Spleen (tissue), 11 donors: ENCODE measurements around the gene RPL3. TPM values are rescaled to one million over a fixed set of nuclear protein-coding genes. Genes with fewer than 3 reads are reported as not detected.

ENCODE experiments used
- DNase-seq: peaks from one replicate; pipeline ENCODE4 v3.0.0-alpha.2; 2020
- H3K27ac ChIP-seq, 8 donors: fragments of 200-600 bp; sonication (generic) in 7 of 8; 1 replicate in 4 of 8; 2 replicates in 4 of 8; pipeline versions ENCODE4 v1.5.0 to v1.8.0; 2016 to 2021; ENCODE audit warnings: inconsistent platforms in 4 of 8, mild to moderate bottlenecking in 4 of 8, moderate library complexity in 1 of 8
- H3K27me3 ChIP-seq, 7 donors: fragments of 200-600 bp; sonication (generic) in 6 of 7; replicated peaks in 1 of 7; 1 replicate in 4 of 7; 2 replicates in 3 of 7; pipeline versions ENCODE4 v1.5.0 to v1.8.0; 2016 to 2021; ENCODE audit warnings: inconsistent platforms in 3 of 7, mild to moderate bottlenecking in 1 of 7
- H3K36me3 ChIP-seq, 6 donors: fragments of 200-600 bp; sonication (generic) in 5 of 6; 1 replicate in 4 of 6; 2 replicates in 2 of 6; pipeline versions ENCODE4 v1.5.0 to v1.8.0; 2016 to 2021; ENCODE audit warnings: inconsistent platforms in 2 of 6
- H3K4me1 ChIP-seq, 6 donors: fragments of 200-600 bp; sonication (generic) in 5 of 6; 1 replicate in 3 of 6; 2 replicates in 3 of 6; pipeline versions ENCODE4 v1.5.0 to v1.8.0; 2016 to 2021; ENCODE audit warnings: inconsistent platforms in 3 of 6
- H3K4me3 ChIP-seq, 8 donors: fragments of 200-600 bp; sonication (generic) in 7 of 8; 1 replicate in 4 of 8; 2 replicates in 4 of 8; pipeline versions ENCODE4 v1.5.0 to v1.8.0; 2016 to 2021; ENCODE audit warnings: inconsistent platforms in 4 of 8, mild to moderate bottlenecking in 4 of 8, moderate library complexity in 2 of 8
- H3K9me3 ChIP-seq, 8 donors: fragments of 200-600 bp; sonication (generic) in 7 of 8; 1 replicate in 4 of 8; 2 replicates in 4 of 8; pipeline versions ENCODE4 v1.5.0 to v1.8.0; 2016 to 2021; ENCODE audit warnings: inconsistent platforms in 4 of 8
- POLR2A ChIP-seq, 3 donors: fragments of 450-650 bp; IDR thresholded peaks; one replicate each; pipeline ENCODE4 v1.5.1; 2017; ENCODE audit warnings: antibody characterized with exemption in 3 of 3, mild to moderate bottlenecking in 1 of 3
- POLR2AphosphoS5 ChIP-seq, 3 donors: sonication (generic); formaldehyde crosslinking; IDR thresholded peaks; one replicate each; pipeline ENCODE4 v1.5.1; 2017; ENCODE audit warnings: antibody characterized with exemption in 3 of 3
- WGBS, 5 donors: extraction: QIAGEN DNeasy Blood & Tissue Kit in 3 of 5; methylation state at CpG; one replicate each; pipeline versions ENCODE4 v1.1.5 to v1.1.7; 2013 to 2018; 5-methylcytosine and 5-hydroxymethylcytosine counted together
- intact Hi-C: fragments of 100-400 bp; cut with DNase I; formaldehyde crosslinking; loops from one replicate; pipeline ENCODE4 v1.15.0; 2023; ENCODE audit warnings: low total_unique reads
- polyA plus RNA-seq, 3 donors: library from polyadenylated mRNA; stranded (reverse); fragments of 200-250 nt; gene quantifications; one replicate each; pipeline ENCODE4 v1.2.1, GENCODE V29; 2013
- total RNA-seq, 7 donors: library from RNA; depleted of rRNA in 3 of 7; stranded (reverse); fragments of >200 nt in 3 of 7; fragmentation: NEBNext Ultra II Directional in 4 of 7; extraction: Animal tissue kit (Norgen Biotek cat#: 25700) in 4 of 7; gene quantifications; one replicate each; pipeline versions ENCODE4 v1.1.0 to v1.2.1, GENCODE V29; 2016 to 2021
- TF ChIP-seq, protein P1 (sequence below), 11 experiments: fragments of 200-600 bp in 7 of 11; fragments of 450-650 bp in 4 of 11; sonication (generic) in 4 of 11; IDR thresholded peaks in 8 of 11; conservative IDR thresholded peaks in 3 of 11; 1 replicate in 7 of 11; 2 replicates in 4 of 11; pipeline versions ENCODE4 v1.4.0 to v1.8.0; 2016 to 2021; ENCODE audit warnings: antibody characterized with exemption in 11 of 11, inconsistent platforms in 4 of 11, mild to moderate bottlenecking in 1 of 11
- donor health status: healthy with polysubstance abuse.
- donor health status: DM: no; HTN: no; CAD: no; lungs with moderate emphysema.
- donor health status: DM: no; HTN: no; CAD: no.
- donor health status: Bipolar disorder and iron deficiency.
- donor health status: healthy.
- donor health status: DM: no; HTN: no; CAD: no.
- donor health status: DM: yes; HTN: yes; CAD: no.

The RPL3 gene
- total and polyA plus RNA-seq, 10 donors = 1,607 to 6,240 (median 1,995) TPM

GRCh38 chr22:39292561-39293074 is 26.8 kb downstream of the RPL3 start:
- WGBS, 5 donors = 27 to 47% (median 31%) methylated on average over 12 of the region's 12 CpGs
- Histone ChIP-seq H3K4me1 (peaks cover 10 to 51% (median 26%) of the 10 kb centered on the region in 6 donors), H3K27ac (peak overlapping the region; percentile 46 to 89 (median 83)), H3K9me3 (no peaks in the 10 kb centered on the region), H3K36me3 (no peaks in the 10 kb centered on the region), H3K4me3 (no peak overlapping the region), H3K27me3 (no peaks in the 10 kb centered on the region)
- DNase-seq = peak; percentile 93
- intact Hi-C loops = no loop called here
- TF ChIP-seq POLR2AphosphoS5 (IDR thresholded peaks at IDR 0.05) (peak; percentile 82 to 88 (median 85)), POLR2A (IDR thresholded peaks at IDR 0.05) (peak in 1 of 3 donors; percentile 23)
- TF ChIP-seq, protein P1, sequence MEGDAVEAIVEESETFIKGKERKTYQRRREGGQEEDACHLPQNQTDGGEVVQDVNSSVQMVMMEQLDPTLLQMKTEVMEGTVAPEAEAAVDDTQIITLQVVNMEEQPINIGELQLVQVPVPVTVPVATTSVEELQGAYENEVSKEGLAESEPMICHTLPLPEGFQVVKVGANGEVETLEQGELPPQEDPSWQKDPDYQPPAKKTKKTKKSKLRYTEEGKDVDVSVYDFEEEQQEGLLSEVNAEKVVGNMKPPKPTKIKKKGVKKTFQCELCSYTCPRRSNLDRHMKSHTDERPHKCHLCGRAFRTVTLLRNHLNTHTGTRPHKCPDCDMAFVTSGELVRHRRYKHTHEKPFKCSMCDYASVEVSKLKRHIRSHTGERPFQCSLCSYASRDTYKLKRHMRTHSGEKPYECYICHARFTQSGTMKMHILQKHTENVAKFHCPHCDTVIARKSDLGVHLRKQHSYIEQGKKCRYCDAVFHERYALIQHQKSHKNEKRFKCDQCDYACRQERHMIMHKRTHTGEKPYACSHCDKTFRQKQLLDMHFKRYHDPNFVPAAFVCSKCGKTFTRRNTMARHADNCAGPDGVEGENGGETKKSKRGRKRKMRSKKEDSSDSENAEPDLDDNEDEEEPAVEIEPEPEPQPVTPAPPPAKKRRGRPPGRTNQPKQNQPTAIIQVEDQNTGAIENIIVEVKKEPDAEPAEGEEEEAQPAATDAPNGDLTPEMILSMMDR (IDR thresholded peaks at IDR 0.05 in 8 of 11, conservative IDR thresholded peaks at IDR 0.05 in 3 of 11) = no peak

GRCh38 chr22:39292031-39292462 is 27.4 kb downstream of the RPL3 start:
- peak overlapping the region; percentile 46 to 89 (median 83) for H3K27ac ChIP-seq
- no peaks in the 10 kb centered on the region for H3K36me3 ChIP-seq
- intact Hi-C loops = no loop called here
- H3K4me1 ChIP-seq = peaks cover 15 to 51% (median 26%) of the 10 kb centered on the region in 6 donors
- WGBS, 5 donors = 70 to 83% (median 78%) methylated on average over 12 to 19 of the region's 19 CpGs
- DNase-seq = no peak
- H3K4me3 ChIP-seq = no peak overlapping the region
- TF ChIP-seq, protein P1 (IDR thresholded peaks at IDR 0.05 in 8 of 11, conservative IDR thresholded peaks at IDR 0.05 in 3 of 11) = no peak
- TF ChIP-seq POLR2AphosphoS5 (IDR thresholded peaks at IDR 0.05) (no peak), POLR2A (IDR thresholded peaks at IDR 0.05) (no peak)
- H3K9me3 ChIP-seq = no peaks in the 10 kb centered on the region
- H3K27me3 ChIP-seq = no peaks in the 10 kb centered on the region

- DNase-seq = no peak
- intact Hi-C loops = no loop called here
- 90 to 96% (median 93%) methylated on average over 10 of the region's 10 CpGs for WGBS, 5 donors
- no peak for TF ChIP-seq POLR2A (IDR thresholded peaks at IDR 0.05)
- TF ChIP-seq, protein P1 (IDR thresholded peaks at IDR 0.05 in 8 of 11, conservative IDR thresholded peaks at IDR 0.05 in 3 of 11) = no peak
- no peak for TF ChIP-seq POLR2AphosphoS5 (IDR thresholded peaks at IDR 0.05)
- peak overlapping the region in 5 of 8 donors; percentile 80 to 89 (median 87) for H3K27ac ChIP-seq
- H3K27me3 ChIP-seq = no peaks in the 10 kb centered on the region
- H3K4me1 ChIP-seq = peaks cover 19 to 51% (median 30%) of the 10 kb centered on the region in 6 donors
- no peaks in the 10 kb centered on the region for H3K9me3 ChIP-seq
- H3K4me3 ChIP-seq = no peak overlapping the region
- H3K36me3 ChIP-seq = no peaks in the 10 kb centered on the region
These were observed 27.9 kb downstream of the RPL3 start for GRCh38 chr22:39291523-39291922.

DNA sequence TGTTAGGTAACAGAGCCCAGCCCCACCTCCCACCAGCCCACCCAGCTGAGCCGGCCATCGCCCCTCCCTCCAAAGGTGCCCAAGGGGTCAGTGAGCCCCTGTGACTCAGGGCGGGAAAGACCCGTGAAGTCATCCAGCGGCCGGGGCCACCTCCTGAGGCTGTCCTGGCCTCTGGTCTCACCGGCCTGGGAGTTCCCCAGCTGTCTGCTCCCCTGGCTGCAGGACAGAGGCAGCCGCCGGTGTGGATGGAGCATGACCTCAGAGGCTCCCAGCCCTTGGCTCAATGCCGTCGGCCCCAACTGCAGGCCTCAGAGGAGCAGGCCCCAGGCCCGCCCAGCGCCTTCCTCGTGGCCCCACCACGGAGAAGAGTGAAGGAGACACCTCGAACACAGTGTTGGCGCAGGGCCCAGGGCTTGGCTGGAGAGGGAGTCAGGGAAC is 28.7 kb downstream of the RPL3 start:
- Histone ChIP-seq H3K9me3 (no peaks in the 10 kb centered on the region), H3K36me3 (no peaks in the 10 kb centered on the region), H3K4me3 (no peak overlapping the region), H3K27ac (peak overlapping the region in 1 of 8 donors; percentile 89), H3K4me1 (peaks cover 20 to 58% (median 33%) of the 10 kb centered on the region in 6 donors), H3K27me3 (no peaks in the 10 kb centered on the region)
- no peak for DNase-seq
- intact Hi-C loops = no loop called here
- no peak for TF ChIP-seq POLR2A (IDR thresholded peaks at IDR 0.05)
- TF ChIP-seq, protein P1 (IDR thresholded peaks at IDR 0.05 in 8 of 11, conservative IDR thresholded peaks at IDR 0.05 in 3 of 11) = no peak
- TF ChIP-seq POLR2AphosphoS5 (IDR thresholded peaks at IDR 0.05) = peak in 1 of 3 donors; percentile 25
- whole genome bisulfite sequencing, 5 donors = 34 to 90% (median 75%) methylated on average over 4 to 17 of the region's 17 CpGs
